Thyroid gland (tissue), 4 donors: ENCODE measurements around the gene ELOVL1. TPM values are rescaled to one million over a fixed set of nuclear protein-coding genes. Genes with fewer than 3 reads are reported as not detected.
"Not testable (repeated sequence)": the region's sequence is repeated elsewhere in the genome, so short reads cannot be mapped to it uniquely, and the experiment has no call there.

Experiments used
- DNase-seq, 2 donors: peaks; one replicate each; pipeline ENCODE4 v3.0.0-alpha.2; 2019
- H3K27ac ChIP-seq, 3 donors: fragments of 200-600 bp; sonication (generic); 1 replicate in 2 of 3; 2 replicates in 1 of 3; pipeline ENCODE4 v1.5.1; 2016 to 2019; ENCODE audit warnings: mild to moderate bottlenecking in 1 of 3, moderate library complexity in 1 of 3
- H3K27me3 ChIP-seq: fragments of 200-600 bp; sonication (generic); one replicate; pipeline ENCODE4 v1.5.1; 2019
- H3K36me3 ChIP-seq, 2 donors: fragments of 200-600 bp; sonication (generic); one replicate each; pipeline ENCODE4 v1.5.1; 2016 to 2019
- H3K4me1 ChIP-seq, 2 donors: fragments of 200-600 bp; sonication (generic); one replicate each; pipeline ENCODE4 v1.5.1; 2017 to 2019
- H3K4me3 ChIP-seq, 3 donors: fragments of 200-600 bp; sonication (generic); replicated peaks in 1 of 3; 1 replicate in 2 of 3; 2 replicates in 1 of 3; pipeline ENCODE4 v1.5.1; 2016; ENCODE audit warnings: mild to moderate bottlenecking in 1 of 3
- H3K9me3 ChIP-seq: fragments of 200-600 bp; sonication (generic); one replicate; pipeline ENCODE4 v1.5.1; 2017
- CTCF ChIP-seq, 6 experiments: fragments of 200-600 bp in 3 of 6; fragments of 450-650 bp in 3 of 6; sonication (generic) in 3 of 6; IDR thresholded peaks; one replicate each; pipeline ENCODE4 v1.5.1; 2016 to 2019; ENCODE audit warnings: antibody characterized with exemption in 6 of 6, mild to moderate bottlenecking in 2 of 6, inconsistent platforms in 1 of 6, moderate library complexity in 1 of 6
- POLR2A ChIP-seq, 2 donors: fragments of 450-650 bp; IDR thresholded peaks; one replicate each; pipeline ENCODE4 v1.6.1; 2017; ENCODE audit warnings: antibody characterized with exemption in 2 of 2, mild to moderate bottlenecking in 2 of 2, moderate library complexity in 1 of 2
- WGBS, 2 donors: methylation state at CpG; one replicate each; pipeline ENCODE4 v1.1.5; 2017; 5-methylcytosine and 5-hydroxymethylcytosine counted together
- intact Hi-C: fragments of 100-400 bp; cut with DNase I; formaldehyde crosslinking; loops from one replicate; pipeline ENCODE4 v1.15.1; 2023
- total RNA-seq, 4 donors: library from RNA; depleted of rRNA; stranded (reverse); fragments of >200 nt; gene quantifications; one replicate each; pipeline ENCODE4 v1.2.3, GENCODE V29; 2016

The ELOVL1 gene
- total RNA-seq, result 100 to 1,000 TPM in 2 of 4 donors, 10 to 100 TPM in 2; 70.5 to 117 (median 85.8) TPM

GRCh38 chr1:43367904-43368645 lies at the start of gene ELOVL1:
ELOVL1 (minus strand) TSS chr1:43368011; CDS start chr1:43365609, 2,402 bp downstream.
- Histone ChIP-seq H3K4me1 (peaks cover 26 to 31% of the 10 kb centered on the region in 2 donors), H3K9me3 (no peaks in the 10 kb centered on the region), H3K27ac (peak within 1 kb of the TSS; percentile 89 to 97 (median 90)), H3K36me3 (peaks cover 23 to 24% of the 10 kb centered on the region in 2 donors), H3K27me3 (no peaks in the 10 kb centered on the region), H3K4me3 (peak within 1 kb of the TSS; percentile 50 to 85 (median 71))
- TF ChIP-seq POLR2A (IDR thresholded peaks at IDR 0.05) (peak; percentile 37 to 89), CTCF (IDR thresholded peaks at IDR 0.05) (peak in 3 of 6 experiments; percentile 21 to 39 (median 27))
- intact Hi-C loops, result no loop called here
- peak; percentile 93 to 94 for DNase-seq
- WGBS, 2 donors, result 1 to 2% methylated on average over 17 to 19 of the region's 58 CpGs

GRCh38 chr1:43415901-43416300 lies 48.1 kb upstream of the ELOVL1 start:
- Histone ChIP-seq H3K36me3 (peaks cover 19 to 24% of the 10 kb centered on the region in 2 donors), H3K4me1 (peaks cover 14 to 22% of the 10 kb centered on the region in 2 donors), H3K4me3 (no peak overlapping the region), H3K27ac (no peak overlapping the region), H3K9me3 (no peaks in the 10 kb centered on the region), H3K27me3 (no peaks in the 10 kb centered on the region)
- intact Hi-C loops, result loop anchor here (5.0 kb wide), 1 partner anchor 179 kb away; no protein-coding TSS in a partner anchor
- DNase-seq, result no peak
- no peak for TF ChIP-seq CTCF (IDR thresholded peaks at IDR 0.05)
- TF ChIP-seq POLR2A (IDR thresholded peaks at IDR 0.05), result no peak
- 78 to 92% methylated on average over 5 of the region's 5 CpGs for WGBS, 2 donors

- no peaks in the 10 kb centered on the region for H3K27me3 ChIP-seq
- peaks cover 7 to 13% of the 10 kb centered on the region in 2 donors for H3K36me3 ChIP-seq
- H3K4me1 ChIP-seq, result peaks cover 14 to 20% of the 10 kb centered on the region in 2 donors
- 79 to 84% methylated on average over 5 of the region's 5 CpGs for WGBS, 2 donors
- no peak overlapping the region for H3K27ac ChIP-seq
- intact Hi-C loops, result loop anchor here (5.0 kb wide), 1 partner anchor 177 kb away; no protein-coding TSS in a partner anchor
- no peaks in the 10 kb centered on the region for H3K9me3 ChIP-seq
- peak; percentile 55 to 59 for DNase-seq
- no peak for TF ChIP-seq POLR2A (IDR thresholded peaks at IDR 0.05)
- peak in 5 of 6 experiments; percentile 20 to 63 (median 50) for TF ChIP-seq CTCF (IDR thresholded peaks at IDR 0.05)
- no peak overlapping the region for H3K4me3 ChIP-seq
Observed at GRCh38 chr1:43414634-43415223, 46.9 kb upstream of the ELOVL1 start.

- H3K4me3 ChIP-seq, H3K4me1 ChIP-seq, DNase-seq, H3K27me3 ChIP-seq, H3K27ac ChIP-seq, H3K9me3 ChIP-seq, intact Hi-C loops: not testable (repeated sequence)
- H3K36me3 ChIP-seq, result peaks cover 7 to 14% of the 10 kb centered on the region in 2 donors
- 99 to 100% methylated on average over 1 of the region's 1 CpG for WGBS, 2 donors
Observed at GRCh38 chr1:43413426-43413825, 45.6 kb upstream of the ELOVL1 start.

GRCh38 chr1:43410571-43410970 lies 42.8 kb upstream of the ELOVL1 start:
- H3K36me3 ChIP-seq, result peaks cover 9 to 29% of the 10 kb centered on the region in 2 donors
- H3K4me1 ChIP-seq, result peaks cover 0 to under 1% of the 10 kb centered on the region in 2 donors
- intact Hi-C loops, result no loop called here
- H3K27ac ChIP-seq, result no peak overlapping the region
- TF ChIP-seq POLR2A (IDR thresholded peaks at IDR 0.05), result no peak
- no peak for TF ChIP-seq CTCF (IDR thresholded peaks at IDR 0.05)
- H3K4me3 ChIP-seq, result no peak overlapping the region
- no peaks in the 10 kb centered on the region for H3K27me3 ChIP-seq
- DNase-seq, result no peak
- H3K9me3 ChIP-seq, result no peaks in the 10 kb centered on the region
- WGBS, 2 donors, result 79 to 99% methylated on average over 3 of the region's 3 CpGs
